Smooth muscle cell (in vitro differentiated cells): Measurements from ENCODE around the gene SRSF1. TPM values are rescaled to one million over a fixed set of nuclear protein-coding genes. Genes with fewer than 3 reads are reported as not detected.

Experiments
- DNase-seq: peaks from one replicate; lab custom pipeline; 2025; ENCODE audit not compliant: unreplicated experiment; lab: John Stamatoyannopoulos, UW
- H2AFZ ChIP-seq: fragments of 200-600 bp; sonication (generic); 2 replicates; pipeline ENCODE4 v1.6.0; 2016; ENCODE audit warnings: antibody characterized with exemption, low read depth, mild to moderate bottlenecking
- H3F3A ChIP-seq: fragments of 200-600 bp; sonication (generic); 2 replicates; pipeline ENCODE4 v1.6.0; 2017; ENCODE audit warnings: antibody characterized with exemption, low read depth
- H3K27ac ChIP-seq: fragments of 200-600 bp; sonication (generic); 2 replicates; pipeline ENCODE4 v1.5.1; 2016; ENCODE audit warnings: low read depth, mild to moderate bottlenecking
- H3K27me3 ChIP-seq: fragments of 200-600 bp; sonication (generic); 2 replicates; pipeline ENCODE4 v1.6.1; 2016; ENCODE audit warnings: low read depth, mild to moderate bottlenecking
- H3K36me3 ChIP-seq: fragments of 200-600 bp; sonication (generic); 2 replicates; pipeline ENCODE4 v1.5.1; 2016; ENCODE audit warnings: low read depth
- H3K4me1 ChIP-seq: fragments of 200-600 bp; sonication (generic); 2 replicates; pipeline ENCODE4 v1.5.1; 2016; ENCODE audit warnings: low read depth
- H3K4me2 ChIP-seq: fragments of 200-600 bp; sonication (generic); 2 replicates; pipeline ENCODE4 v1.6.0; 2016; ENCODE audit warnings: mild to moderate bottlenecking
- H3K4me3 ChIP-seq: fragments of 200-600 bp; sonication (generic); 2 replicates; pipeline ENCODE4 v1.5.1; 2016; ENCODE audit warnings: mild to moderate bottlenecking
- H3K79me2 ChIP-seq: fragments of 200-600 bp; sonication (generic); 2 replicates; pipeline ENCODE4 v1.6.0; 2016; ENCODE audit warnings: low read depth, mild to moderate bottlenecking
- H3K9ac ChIP-seq: fragments of 200-600 bp; sonication (generic); 2 replicates; pipeline ENCODE4 v1.6.0; 2016; ENCODE audit warnings: low read depth
- H3K9me3 ChIP-seq: fragments of 200-600 bp; sonication (generic); replicated peaks from 2 replicates; pipeline ENCODE4 v1.5.1; 2016; ENCODE audit warnings: low read depth
- H4K20me1 ChIP-seq: fragments of 200-600 bp; sonication (generic); 2 replicates; pipeline ENCODE4 v1.6.0; 2016; ENCODE audit warnings: low read depth
- CTCF ChIP-seq: fragments of 200-600 bp; sonication (generic); IDR thresholded peaks from 2 replicates; pipeline ENCODE4 v1.5.1; 2017; ENCODE audit warnings: borderline replicate concordance, mild to moderate bottlenecking, antibody characterized with exemption; ENCODE audit not compliant: insufficient read depth, poor library complexity, severe bottlenecking
- WGBS: methylation state at CpG from one replicate; pipeline ENCODE4 v1.1.7; 2016; ENCODE audit warnings: low lambda C conversion rate; 5-methylcytosine and 5-hydroxymethylcytosine counted together
- polyA plus RNA-seq: library from polyadenylated mRNA; unstranded; fragments of >200 nt; fragmentation: Nextera tagmentation; extraction: Ambion mirVana; gene quantifications from 2 replicates; pipeline ENCODE4 v1.2.1, GENCODE V29; 2016
- total RNA-seq: library from RNA; depleted of rRNA; stranded (reverse); fragments of >200 nt; gene quantifications from 2 replicates; pipeline ENCODE4 v1.2.3, GENCODE V29; 2014

The SRSF1 gene
- total and polyA plus RNA-seq, 2 experiments from 2014 or later = 57.9 to 200 TPM

DNA sequence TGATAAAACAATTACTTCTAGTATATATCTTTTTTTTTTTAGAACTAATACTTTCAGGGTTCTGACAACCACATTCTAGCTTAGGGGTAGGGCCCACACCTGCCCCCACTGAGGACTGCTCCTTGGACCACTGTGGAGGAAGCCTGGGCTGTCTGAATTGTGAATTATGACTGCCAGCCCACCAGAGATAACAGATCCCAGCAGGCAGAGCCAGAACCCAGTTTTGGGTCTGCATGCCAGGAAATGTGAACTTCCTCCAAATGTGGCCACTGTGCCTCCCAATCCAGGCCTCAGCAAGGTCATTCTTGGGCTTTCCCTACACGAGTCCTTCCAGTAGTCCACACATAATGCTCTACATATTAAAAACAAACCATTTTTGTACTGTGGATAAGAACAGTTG, 34.9 kb downstream of the SRSF1 start:
- H3K79me2 ChIP-seq = peaks cover 3% of the 10 kb centered on the region
- WGBS = 79% methylated on average over 1 of the region's 1 CpG

DNA sequence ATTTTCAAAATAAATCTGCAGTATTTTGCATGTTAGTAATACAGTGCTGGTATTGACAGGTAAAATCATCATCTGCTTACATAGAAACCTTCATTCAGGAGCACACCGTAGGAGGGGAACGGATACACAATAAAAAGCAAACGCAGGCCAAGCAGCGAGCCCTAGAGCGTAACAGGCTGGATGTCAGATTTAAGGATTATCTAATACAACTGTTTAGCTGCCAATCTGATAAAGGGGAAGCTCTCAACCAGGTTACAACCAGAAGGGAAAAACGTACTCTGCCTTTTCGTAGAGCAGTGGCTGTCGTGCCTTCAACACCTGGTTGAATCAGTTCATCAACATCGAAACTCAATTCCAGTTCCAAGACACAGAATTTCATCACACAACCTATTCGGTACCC, 35.5 kb downstream of the SRSF1 start:
- no peaks in the 10 kb centered on the region for H3F3A ChIP-seq
- H3K27ac ChIP-seq = no peak overlapping the region
- H3K9me3 ChIP-seq = no peaks in the 10 kb centered on the region
- H3K27me3 ChIP-seq = no peaks in the 10 kb centered on the region
- no peaks in the 10 kb centered on the region for H3K4me1 ChIP-seq
- no peak overlapping the region for H3K4me3 ChIP-seq
- H3K36me3 ChIP-seq = peaks cover 20% of the 10 kb centered on the region
- no peak overlapping the region for H3K9ac ChIP-seq
- no peaks in the 10 kb centered on the region for H3K79me2 ChIP-seq
- no peak for DNase-seq
- 92% methylated on average over 10 of the region's 10 CpGs for WGBS
- TF ChIP-seq CTCF = no peak
- H3K4me2 ChIP-seq = no peak overlapping the region
- H4K20me1 ChIP-seq = peaks cover 23% of the 10 kb centered on the region
- H2AFZ ChIP-seq = no peak overlapping the region

More for the DNA sequence above, 34.9 kb downstream of the SRSF1 start:
- H3K9me3 ChIP-seq = no peaks in the 10 kb centered on the region
- no peak overlapping the region for H3K4me3 ChIP-seq
- H3K9ac ChIP-seq = no peak overlapping the region
- H3K4me1 ChIP-seq = no peaks in the 10 kb centered on the region
- H3K27ac ChIP-seq = no peak overlapping the region
- no peaks in the 10 kb centered on the region for H3K27me3 ChIP-seq
- H4K20me1 ChIP-seq = peaks cover 29% of the 10 kb centered on the region
- H3F3A ChIP-seq = no peaks in the 10 kb centered on the region
- H3K4me2 ChIP-seq = no peak overlapping the region
- DNase-seq = no peak
- no peak for TF ChIP-seq CTCF
- H2AFZ ChIP-seq = no peak overlapping the region
- H3K36me3 ChIP-seq = peaks cover 24% of the 10 kb centered on the region

DNA sequence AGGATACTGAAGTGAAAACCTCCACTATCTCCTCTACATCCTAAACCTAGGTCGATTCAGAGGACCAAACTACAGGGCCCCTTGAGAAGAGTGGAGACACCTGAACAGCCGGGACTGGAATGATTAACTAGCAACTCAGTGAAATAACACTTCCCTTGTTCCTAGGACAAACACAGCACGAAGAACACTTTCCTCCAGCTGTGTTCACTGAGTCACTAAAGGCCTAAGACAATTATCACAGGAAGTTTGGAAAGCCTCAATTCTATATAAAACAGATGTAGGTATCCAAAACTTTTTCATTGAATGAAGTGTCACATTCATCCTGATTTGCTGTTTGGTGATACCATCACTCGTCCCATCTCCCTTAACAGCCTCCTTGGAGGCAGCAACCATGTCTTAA, 36.3 kb downstream of the SRSF1 start:
- Histone ChIP-seq H3F3A (no peaks in the 10 kb centered on the region), H3K9me3 (no peaks in the 10 kb centered on the region), H4K20me1 (peaks cover 14% of the 10 kb centered on the region), H3K27ac (no peak overlapping the region), H3K27me3 (no peaks in the 10 kb centered on the region), H3K4me3 (no peak overlapping the region), H3K79me2 (no peaks in the 10 kb centered on the region), H3K36me3 (peaks cover 13% of the 10 kb centered on the region), H3K9ac (no peak overlapping the region), H3K4me1 (no peaks in the 10 kb centered on the region), H2AFZ (no peak overlapping the region), H3K4me2 (no peak overlapping the region)
- TF ChIP-seq CTCF = no peak
- WGBS = 55% methylated on average over 4 of the region's 4 CpGs
- DNase-seq = no peak

DNA sequence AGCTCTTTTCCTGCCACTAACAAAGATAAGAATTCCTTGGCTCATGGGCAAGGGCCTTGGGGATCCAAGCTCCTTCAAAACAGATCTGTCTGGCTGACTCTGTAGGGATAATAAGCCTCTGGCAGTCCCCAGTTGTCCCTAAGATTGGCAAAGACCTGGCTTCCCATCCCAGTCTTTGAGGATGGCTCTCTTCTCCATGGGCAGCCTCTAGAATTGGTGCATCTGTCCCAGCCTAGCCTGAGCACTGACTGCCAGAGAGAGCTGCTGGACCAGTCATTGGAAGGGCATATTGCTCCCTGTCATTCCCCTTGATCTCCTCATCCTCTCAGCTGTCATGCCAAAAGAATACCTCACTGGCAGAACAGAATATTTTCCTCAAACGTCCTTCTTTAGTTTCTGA, 38.6 kb downstream of the SRSF1 start:
- TF ChIP-seq CTCF = no peak
- no peak overlapping the region for H3K4me2 ChIP-seq
- no peaks in the 10 kb centered on the region for H3K27me3 ChIP-seq
- no peaks in the 10 kb centered on the region for H3F3A ChIP-seq
- H3K36me3 ChIP-seq = peaks cover 3% of the 10 kb centered on the region
- H3K9ac ChIP-seq = no peak overlapping the region
- 64% methylated on average over 1 of the region's 1 CpG for WGBS
- H3K4me1 ChIP-seq = no peaks in the 10 kb centered on the region
- H3K27ac ChIP-seq = no peak overlapping the region
- no peak for DNase-seq
- no peaks in the 10 kb centered on the region for H3K79me2 ChIP-seq
- no peaks in the 10 kb centered on the region for H4K20me1 ChIP-seq
- no peak overlapping the region for H2AFZ ChIP-seq
- H3K4me3 ChIP-seq = no peak overlapping the region
- H3K9me3 ChIP-seq = no peaks in the 10 kb centered on the region
